Spleen (tissue), 7 donors: ENCODE measurements around the gene PSMD1.

Experiments
- CTCF ChIP-seq, 11 experiments: fragments of 200-600 bp in 7 of 11; fragments of 450-650 bp in 4 of 11; sonication (generic) in 4 of 11; IDR thresholded peaks in 8 of 11; conservative IDR thresholded peaks in 3 of 11; 1 replicate in 7 of 11; 2 replicates in 4 of 11; pipeline versions ENCODE4 v1.4.0 to v1.8.0; 2016 to 2021; ENCODE audit warnings: antibody characterized with exemption in 11 of 11, inconsistent platforms in 4 of 11, mild to moderate bottlenecking in 1 of 11
- POLR2A ChIP-seq, 3 donors: fragments of 450-650 bp; IDR thresholded peaks; one replicate each; pipeline ENCODE4 v1.5.1; 2017; ENCODE audit warnings: antibody characterized with exemption in 3 of 3, mild to moderate bottlenecking in 1 of 3
- donor health status: DM: no; HTN: no; CAD: no; lungs with moderate emphysema.
- donor health status: DM: no; HTN: no; CAD: no.
- donor health status: DM: no; HTN: no; CAD: no.

GRCh38 chr2:231058761-231059550, 2.3 kb downstream of the PSMD1 start:
- TF ChIP-seq CTCF (IDR thresholded peaks at IDR 0.05 in 8 of 11, conservative IDR thresholded peaks at IDR 0.05 in 3 of 11) (no peak), POLR2A (IDR thresholded peaks at IDR 0.05) (no peak)
